ENCODE results near the gene EPAS1.
A peak's percentile ranks its signal among the peaks of the same experiment; 100 is the strongest.

Gene EPAS1

GRCh38 chr2:46342566-46343315, 45.5 kb downstream of the EPAS1 start:
- no peak for DNase-seq

- no peak for DNase-seq
Measured at GRCh38 chr2:46344706-46345105, 47.5 kb downstream of the EPAS1 start.

- DNase-seq, result no peak
Measured at GRCh38 chr2:46345775-46346174, 48.6 kb downstream of the EPAS1 start.

GRCh38 chr2:46346719-46347118, 49.5 kb downstream of the EPAS1 start:
- no peak for DNase-seq

- no peak for DNase-seq
Measured at GRCh38 chr2:46347648-46348280, 50.6 kb downstream of the EPAS1 start.

DNA sequence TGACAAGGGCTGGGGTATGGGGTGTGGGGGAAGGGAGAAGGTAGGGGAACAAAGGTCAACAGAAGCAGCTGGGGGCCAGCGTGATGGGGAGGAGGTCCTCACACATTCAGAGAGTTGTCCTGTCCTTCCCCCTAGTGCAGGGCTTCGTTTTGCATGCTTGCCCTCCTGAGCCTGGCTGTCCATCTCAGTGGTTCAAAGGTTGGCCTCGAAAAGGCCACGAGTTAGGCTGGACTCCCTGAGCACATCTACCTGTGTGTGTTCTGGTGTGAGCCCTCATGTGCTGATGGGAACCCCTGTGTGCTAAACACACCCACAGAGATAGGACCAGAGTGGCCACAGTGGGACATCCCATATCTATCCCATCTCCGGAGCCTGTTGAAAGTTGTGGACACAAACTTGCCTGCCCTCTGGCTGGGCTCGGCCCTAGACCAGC, 51.9 kb downstream of the EPAS1 start:
- DNase-seq, result no peak

- DNase-seq, result no peak
Measured at GRCh38 chr2:46350029-46350689, 53.0 kb downstream of the EPAS1 start.

- no peak for DNase-seq
Measured at GRCh38 chr2:46351098-46351749, 54.0 kb downstream of the EPAS1 start.

GRCh38 chr2:46351750-46352138, 54.5 kb downstream of the EPAS1 start:
- DNase-seq, result no peak

DNA sequence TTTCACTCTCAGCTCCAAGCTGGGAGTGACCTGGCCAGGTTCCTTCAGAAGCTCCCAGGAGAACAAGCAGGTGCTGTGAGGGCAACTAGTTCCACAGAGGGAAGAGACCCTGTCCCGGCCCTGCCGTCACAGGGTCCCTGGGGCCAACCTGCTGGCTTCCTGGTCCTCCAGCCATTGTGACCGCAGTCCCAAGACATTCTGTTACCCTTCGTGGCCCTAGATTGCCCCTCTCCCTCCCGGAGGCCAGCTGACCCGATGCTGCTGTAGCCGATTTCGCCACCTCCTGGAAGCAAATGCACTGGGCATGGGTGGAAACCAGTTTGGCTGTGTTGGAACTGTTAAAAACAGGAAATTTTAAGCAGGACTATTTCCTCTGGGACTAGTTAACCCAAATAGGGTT, 55.4 kb downstream of the EPAS1 start:
- DNase-seq, result no peak

- no peak for DNase-seq
Measured at GRCh38 chr2:46353509-46353908, 56.3 kb downstream of the EPAS1 start.

- DNase-seq, result no peak
Measured at GRCh38 chr2:46355756-46356155, 58.5 kb downstream of the EPAS1 start.

GRCh38 chr2:46356991-46357390, 59.8 kb downstream of the EPAS1 start:
- no peak for DNase-seq

DNA sequence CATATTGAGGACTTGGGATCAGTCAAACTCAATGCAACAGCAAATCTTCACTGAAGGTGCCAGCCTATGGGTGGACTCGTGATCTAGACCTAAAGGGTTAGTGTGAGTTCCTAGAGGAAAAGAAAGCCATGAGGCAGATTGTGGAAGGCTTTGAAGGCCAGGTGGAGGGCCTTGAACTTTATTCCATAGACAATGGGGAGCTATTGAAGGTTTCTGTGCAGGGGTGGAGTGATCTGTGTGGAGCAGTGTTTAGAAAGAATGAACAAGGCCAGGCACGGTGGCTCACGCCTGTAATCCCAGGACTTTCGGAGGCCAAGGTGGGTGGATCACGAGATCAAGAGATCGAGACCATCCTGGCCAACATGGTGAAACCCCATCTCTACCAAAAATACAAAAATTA, 61.5 kb downstream of the EPAS1 start:
- DNase-seq, result no peak

DNA sequence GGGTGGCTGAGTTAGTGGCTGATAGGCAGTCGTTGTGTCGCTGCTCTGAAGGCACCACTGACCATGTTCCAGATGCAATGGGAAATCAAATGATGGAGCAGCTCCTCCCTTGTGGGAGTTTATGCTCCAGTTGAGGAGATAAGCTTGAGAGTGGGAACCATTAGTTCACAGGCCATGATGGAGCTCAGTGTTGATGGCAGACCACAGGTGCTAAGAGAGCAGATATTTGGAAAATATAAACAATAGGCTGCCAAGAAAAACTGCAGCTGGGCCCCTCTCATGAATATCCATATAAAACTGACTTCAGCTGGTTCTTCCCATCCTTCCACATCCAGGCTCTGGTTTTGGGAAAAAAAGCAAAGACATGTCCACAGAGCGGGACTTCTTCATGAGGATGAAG, 63.1 kb downstream of the EPAS1 start:
- DNase-seq, result no peak

DNA sequence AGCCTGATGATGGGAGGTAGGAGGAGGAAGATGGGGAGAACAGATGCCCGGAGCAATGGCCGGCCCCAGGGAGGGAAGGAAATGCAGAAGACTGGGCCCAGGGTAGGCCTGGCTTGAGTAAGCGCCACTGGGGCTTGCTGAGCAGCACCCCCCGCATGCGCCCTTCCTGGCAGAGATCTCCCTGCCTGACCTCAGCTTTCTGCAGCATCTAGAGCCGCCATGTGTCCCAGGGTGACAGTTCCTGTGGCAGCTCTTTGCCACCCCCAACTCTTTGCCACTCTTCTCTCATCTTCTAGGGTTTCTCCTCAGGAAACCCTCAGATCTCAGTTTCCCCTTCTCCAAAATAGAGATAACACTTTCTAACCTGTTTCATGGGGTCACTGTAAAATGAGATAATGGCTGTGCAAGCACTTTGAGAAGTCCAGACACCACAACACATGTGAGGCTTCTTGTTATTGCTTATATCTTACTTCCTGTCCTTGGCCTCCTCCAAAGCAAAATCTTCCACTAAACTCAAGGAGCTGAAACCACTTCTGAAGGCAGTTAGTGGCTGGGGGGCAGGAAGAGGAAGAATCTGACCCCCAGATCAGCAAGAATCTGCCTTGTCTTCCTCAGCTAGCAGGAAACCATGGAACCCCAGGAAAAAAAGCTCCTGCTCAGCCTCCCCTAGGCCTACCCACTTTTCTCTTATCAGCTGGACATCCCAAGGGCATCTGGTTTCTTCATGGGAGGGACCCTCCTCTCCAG, 64.9 kb downstream of the EPAS1 start:
- DNase-seq, result no peak

GRCh38 chr2:46362667-46363012, 65.4 kb downstream of the EPAS1 start:
- no peak for DNase-seq

- no peak for DNase-seq
Measured at GRCh38 chr2:46363535-46364170, 66.4 kb downstream of the EPAS1 start.

DNA sequence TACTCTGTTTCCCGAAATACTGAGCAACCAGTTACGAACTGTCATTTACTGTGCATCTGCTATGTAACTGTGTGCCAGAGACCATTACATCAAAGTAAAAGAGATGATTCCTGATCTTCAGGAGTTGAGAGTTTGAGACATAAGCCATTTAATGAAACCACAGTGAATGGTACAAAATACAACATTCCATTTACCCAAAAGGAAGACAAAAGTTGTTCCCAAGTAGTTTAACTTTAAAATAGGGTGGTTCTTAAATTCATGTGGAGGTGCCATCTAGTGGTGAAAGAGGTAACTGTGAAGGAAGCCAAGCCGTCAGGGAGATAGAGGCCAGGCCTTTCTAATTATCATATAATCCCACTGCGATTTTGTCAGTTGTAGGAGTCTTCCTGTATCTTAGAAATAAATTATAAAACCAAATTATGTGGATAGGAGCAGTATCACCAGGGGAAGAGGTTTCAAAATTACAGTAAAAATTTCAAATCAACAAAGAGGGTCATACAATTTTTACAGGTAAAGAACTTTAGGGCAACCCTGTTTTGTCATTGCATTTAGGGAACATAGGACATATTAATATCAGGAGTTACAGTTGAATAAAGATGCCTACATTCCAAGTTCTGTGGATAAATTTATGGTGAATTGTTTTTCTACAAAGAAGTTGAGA, 67.7 kb downstream of the EPAS1 start:
- DNase-seq, result peak; percentile 15

- no peak for DNase-seq
Measured at GRCh38 chr2:46365913-46366667, 68.9 kb downstream of the EPAS1 start.

DNA sequence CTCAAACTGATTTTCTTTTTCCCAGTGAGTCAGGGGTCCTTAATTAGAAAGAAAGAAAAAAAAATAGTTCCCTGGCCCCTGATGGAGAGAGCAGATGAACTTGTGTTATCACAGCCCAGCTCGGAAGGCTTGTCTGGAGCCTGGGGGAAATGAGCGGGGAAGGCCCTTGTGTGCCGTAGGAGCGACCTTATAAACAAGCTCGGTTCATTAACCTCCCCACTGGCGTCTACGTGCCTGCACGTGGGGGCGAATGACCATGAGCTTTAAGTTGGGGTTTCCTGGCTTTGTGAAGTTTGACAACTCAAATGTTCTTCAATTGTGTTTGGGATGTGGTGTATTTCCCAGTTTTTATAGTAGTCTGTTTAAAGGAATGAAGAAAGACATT, 69.5 kb downstream of the EPAS1 start:
- DNase-seq, result no peak

Measured in NCI-H2171 (cell line).